ENCODE data around the gene BRD7.

- TF ChIP-seq CTCF (IDR thresholded peaks at IDR 0.05) (peak; percentile 10; the same call in 1 of the 2 replicates), MAX (CRISPR knock-in tag; IDR thresholded peaks at IDR 0.05) (no peak), E2F1 (CRISPR knock-in tag; IDR thresholded peaks at IDR 0.05) (no peak), ATF3 (CRISPR knock-in tag; conservative IDR thresholded peaks at IDR 0.05) (no peak), ZNF416 (CRISPR knock-in tag; IDR thresholded peaks at IDR 0.05) (no peak), ELF4 (CRISPR knock-in tag; IDR thresholded peaks at IDR 0.05; ENCODE audit: low read depth) (no peak), ESRRA (CRISPR knock-in tag; IDR thresholded peaks at IDR 0.05; ENCODE audit: borderline replicate concordance) (no peak), JUN (CRISPR knock-in tag; IDR thresholded peaks at IDR 0.05) (no peak), NR1H2 (CRISPR knock-in tag; IDR thresholded peaks at IDR 0.05) (no peak), NR2C2 (CRISPR knock-in tag; IDR thresholded peaks at IDR 0.05) (no peak), PRDM15 (CRISPR knock-in tag; IDR thresholded peaks at IDR 0.05) (no peak), CREB1 (CRISPR knock-in tag; IDR thresholded peaks at IDR 0.05) (no peak), TP53 (CRISPR knock-in tag; IDR thresholded peaks at IDR 0.05) (no peak), ARID4B (CRISPR knock-in tag; IDR thresholded peaks at IDR 0.05; ENCODE audit: borderline replicate concordance) (no peak)
Observed at GRCh38 chr16:50369133-50369804, 481 bp upstream of the BRD7 start.
